Motor neuron (in vitro differentiated cells): ENCODE measurements around the gene MYH7B. TPM values are rescaled to one million over a fixed set of nuclear protein-coding genes. Genes with fewer than 3 reads are reported as not detected.

Experiments used
- ATAC-seq, 8 experiments: fragments of 200-7000 bp; cut with Tn5 transposase; replicated peaks in 6 of 8; 2 replicates each; pipeline ENCODE4 v1.8.0; 2021; ENCODE audit warnings: mild to moderate bottlenecking in 8 of 8, moderate library complexity in 8 of 8
- H3K27ac ChIP-seq, 2 donors: fragments of 250-450 bp; sonication (Bioruptor Pico); 2 replicates each; pipeline ENCODE4 v1.9.0; 2021; ENCODE audit warnings: antibody characterized with exemption in 2 of 2, mild to moderate bottlenecking in 2 of 2, moderate library complexity in 1 of 2
- H3K4me1 ChIP-seq, 2 donors: fragments of 250-450 bp; sonication (Bioruptor Pico); replicated peaks in 1 of 2; 2 replicates each; pipeline ENCODE4 v1.6.1; 2021; ENCODE audit warnings: antibody characterized with exemption in 2 of 2, mild to moderate bottlenecking in 2 of 2, moderate library complexity in 1 of 2
- H3K4me3 ChIP-seq, 5 donors: fragments of 250-450 bp; sonication (Bioruptor Pico); 2 replicates each; pipeline ENCODE4 v1.9.0; 2021; ENCODE audit warnings: antibody characterized with exemption in 5 of 5, mild to moderate bottlenecking in 5 of 5, moderate library complexity in 4 of 5
- WGBS, 10 experiments: fragments of 450-650 bp; shearing (Covaris generic); methylation state at CpG; one replicate each; pipeline ENCODE4 v1.0.0; 2022; 5-methylcytosine and 5-hydroxymethylcytosine counted together
- in situ Hi-C, 9 experiments: fragments of 400-800 bp; cut with MboI; loops; one replicate each; pipeline ENCODE4 v1.15.0; 2021; ENCODE audit warnings: low sequenced_read_pairs in 9 of 9, low pct_unique_long_range_greater_than_20kb in 2 of 9; ENCODE audit not compliant: unreplicated experiment in 9 of 9
- total RNA-seq, 8 experiments: library from RNA; unstranded; fragments of 300-600 nt; gene quantifications; 2 replicates each; pipeline versions ENCODE4 v1.2.3 to v1.2.4, GENCODE V29; 2022

Gene MYH7B
- total RNA-seq, 8 experiments from 2014 or later: 0.76 to 3.0 (median 1.5) TPM

DNA sequence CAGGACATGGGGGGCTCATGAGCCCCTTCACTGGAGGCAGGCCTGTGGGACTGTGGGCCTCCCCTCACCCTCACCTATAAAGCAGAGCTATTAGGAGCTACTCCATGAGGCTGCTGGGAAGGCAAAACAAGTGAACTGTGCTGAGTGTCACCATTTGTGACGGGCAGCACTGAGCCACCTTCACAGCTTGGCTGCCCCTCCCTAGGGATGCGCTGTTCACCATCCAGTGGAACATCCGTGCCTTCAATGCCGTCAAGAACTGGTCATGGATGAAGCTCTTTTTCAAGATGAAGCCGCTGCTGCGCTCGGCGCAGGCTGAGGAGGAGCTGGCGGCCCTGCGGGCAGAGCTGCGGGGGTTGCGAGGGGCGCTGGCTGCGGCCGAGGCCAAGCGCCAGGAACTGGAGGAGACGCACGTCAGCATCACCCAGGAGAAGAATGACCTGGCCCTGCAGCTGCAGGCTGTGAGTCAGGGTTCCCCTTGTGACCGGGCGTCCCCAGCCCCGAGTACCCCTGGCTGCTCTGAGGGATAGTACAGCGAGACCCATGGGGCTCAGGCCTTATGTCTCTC, 38.4 kb downstream of the MYH7B start:
- no peak overlapping the region for H3K4me3 ChIP-seq
- in situ Hi-C loops: no loop called here
- no peaks in the 10 kb centered on the region for H3K4me1 ChIP-seq
- H3K27ac ChIP-seq: no peak overlapping the region
- no peak for ATAC-seq
- WGBS, 10 experiments: 70 to 92% (median 81%) methylated on average over 1 to 7 of the region's 22 CpGs; no CpG with 5 or more reads in 6 of the 10 experiments

DNA sequence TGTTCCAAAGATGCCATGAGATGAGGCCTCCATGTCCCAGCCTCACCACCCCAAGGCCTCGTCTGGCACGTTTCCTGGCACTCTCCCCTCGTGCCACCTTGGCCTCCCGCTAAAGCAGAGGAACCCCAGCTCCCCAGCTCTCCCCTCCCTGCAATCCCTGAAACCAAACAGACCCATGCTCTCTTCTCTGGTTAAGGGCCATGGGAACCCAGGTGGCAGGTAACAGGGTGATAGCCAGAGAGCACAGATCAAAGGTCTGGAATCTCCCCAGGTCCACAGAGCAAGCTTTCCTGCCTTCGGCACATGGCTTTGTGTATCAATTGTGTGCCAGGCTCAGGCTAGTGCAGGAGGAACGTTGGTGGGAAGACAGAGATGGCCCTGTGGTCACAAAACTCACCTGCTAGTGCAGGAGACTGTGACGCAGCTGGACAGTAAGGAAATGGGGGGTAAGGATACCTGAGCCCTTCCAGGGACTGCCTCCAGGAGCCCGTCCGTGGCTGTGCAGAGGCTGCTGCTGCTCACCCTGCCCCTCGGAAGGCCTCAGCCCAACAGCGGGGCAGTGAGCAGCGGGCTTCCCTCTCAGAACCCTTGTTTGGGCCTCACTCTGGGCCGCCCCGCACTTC, 39.0 kb downstream of the MYH7B start:
- Histone ChIP-seq H3K4me1 (no peaks in the 10 kb centered on the region), H3K27ac (no peak overlapping the region), H3K4me3 (no peak overlapping the region)
- in situ Hi-C loops: no loop called here
- WGBS, 10 experiments: 33 to 100% (median 75%) methylated on average over 1 to 9 of the region's 14 CpGs; no CpG with 5 or more reads in 4 of the 10 experiments
- ATAC-seq: no peak

DNA sequence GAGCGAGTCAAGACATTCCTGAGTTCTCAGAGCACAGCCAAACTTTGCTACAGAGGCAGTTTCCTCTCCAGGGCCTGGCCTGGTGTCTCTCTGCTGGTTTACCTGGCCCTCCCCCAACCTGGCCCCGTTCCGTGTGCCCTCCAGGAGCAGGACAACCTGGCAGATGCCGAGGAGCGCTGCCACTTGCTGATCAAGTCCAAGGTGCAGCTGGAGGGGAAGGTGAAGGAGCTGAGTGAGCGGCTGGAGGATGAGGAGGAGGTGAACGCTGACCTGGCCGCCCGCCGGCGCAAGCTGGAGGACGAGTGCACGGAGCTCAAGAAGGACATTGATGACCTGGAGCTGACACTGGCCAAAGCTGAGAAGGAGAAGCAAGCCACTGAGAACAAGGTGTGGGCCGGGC, 39.5 kb downstream of the MYH7B start:
- Histone ChIP-seq H3K4me1 (no peaks in the 10 kb centered on the region), H3K4me3 (no peak overlapping the region), H3K27ac (no peak overlapping the region)
- in situ Hi-C loops: no loop called here
- 80 to 100% (median 100%) methylated on average over 1 to 7 of the region's 14 CpGs; no CpG with 5 or more reads in 4 of the 10 experiments for WGBS, 10 experiments
- ATAC-seq: no peak

DNA sequence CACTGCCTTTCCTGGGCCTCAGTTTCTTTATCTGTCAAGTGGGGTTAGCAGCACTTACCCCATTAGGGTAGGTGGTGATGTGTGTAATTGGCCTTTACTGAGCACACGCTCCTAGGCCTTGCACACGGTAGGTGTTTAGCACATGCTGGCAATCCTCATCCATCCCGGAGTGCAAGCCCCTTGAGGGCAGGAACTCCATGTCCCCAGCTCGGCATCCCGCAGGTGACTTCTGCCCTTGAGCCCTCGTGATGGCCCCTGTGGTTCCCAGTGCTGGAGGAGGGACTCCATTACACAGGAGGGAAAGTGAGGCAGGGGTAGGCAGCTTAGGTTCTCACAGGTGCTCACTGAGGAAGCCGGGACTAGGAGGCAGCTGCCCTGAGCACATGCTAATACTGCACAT, 40.0 kb downstream of the MYH7B start:
- Histone ChIP-seq H3K4me3 (no peak overlapping the region), H3K27ac (no peak overlapping the region), H3K4me1 (no peaks in the 10 kb centered on the region)
- ATAC-seq: no peak
- 100% methylated on average over 1 of the region's 7 CpGs; no CpG with 5 or more reads in 8 of the 10 experiments for WGBS, 10 experiments
- in situ Hi-C loops: no loop called here

DNA sequence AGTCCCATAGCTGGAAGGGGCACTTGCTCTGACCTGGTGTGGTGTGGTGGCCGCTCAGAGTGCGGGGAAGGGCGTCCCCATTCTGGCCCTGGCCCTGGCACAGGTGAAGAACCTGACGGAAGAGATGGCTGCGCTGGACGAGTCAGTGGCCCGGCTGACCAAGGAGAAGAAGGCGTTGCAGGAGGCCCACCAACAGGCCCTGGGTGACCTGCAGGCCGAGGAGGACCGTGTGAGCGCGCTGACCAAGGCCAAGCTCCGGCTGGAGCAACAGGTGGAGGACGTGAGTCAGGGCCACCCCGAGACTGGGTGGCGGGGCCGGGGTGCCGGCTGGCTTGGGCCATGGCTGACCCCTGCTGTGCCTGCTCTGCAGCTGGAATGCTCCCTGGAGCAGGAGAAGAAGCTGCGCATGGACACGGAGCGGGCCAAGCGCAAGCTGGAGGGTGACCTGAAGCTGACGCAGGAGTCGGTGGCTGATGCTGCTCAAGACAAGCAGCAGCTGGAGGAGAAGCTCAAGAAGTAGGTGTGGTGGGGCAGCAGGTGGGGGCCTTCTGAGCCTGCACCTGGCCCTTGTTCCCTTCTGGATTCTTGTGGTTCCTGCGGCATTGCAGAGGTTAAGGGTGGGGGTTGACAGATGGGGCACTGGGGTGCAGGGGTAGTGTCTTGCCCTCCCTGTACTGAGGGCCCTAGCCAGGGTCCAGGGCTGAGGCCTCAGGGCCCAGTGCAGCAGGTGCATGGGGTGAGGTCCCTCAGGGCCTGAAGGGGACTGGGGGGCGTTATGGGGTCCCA, 40.8 kb downstream of the MYH7B start:
- in situ Hi-C loops: no loop called here
- H3K4me3 ChIP-seq: no peak overlapping the region
- no peaks in the 10 kb centered on the region for H3K4me1 ChIP-seq
- ATAC-seq: peak in 4 of 8 experiments; percentile 4 to 12 (median 7)
- H3K27ac ChIP-seq: no peak overlapping the region
- WGBS, 10 experiments: 93 to 97% methylated on average over 3 to 6 of the region's 26 CpGs; no CpG with 5 or more reads in 8 of the 10 experiments

DNA sequence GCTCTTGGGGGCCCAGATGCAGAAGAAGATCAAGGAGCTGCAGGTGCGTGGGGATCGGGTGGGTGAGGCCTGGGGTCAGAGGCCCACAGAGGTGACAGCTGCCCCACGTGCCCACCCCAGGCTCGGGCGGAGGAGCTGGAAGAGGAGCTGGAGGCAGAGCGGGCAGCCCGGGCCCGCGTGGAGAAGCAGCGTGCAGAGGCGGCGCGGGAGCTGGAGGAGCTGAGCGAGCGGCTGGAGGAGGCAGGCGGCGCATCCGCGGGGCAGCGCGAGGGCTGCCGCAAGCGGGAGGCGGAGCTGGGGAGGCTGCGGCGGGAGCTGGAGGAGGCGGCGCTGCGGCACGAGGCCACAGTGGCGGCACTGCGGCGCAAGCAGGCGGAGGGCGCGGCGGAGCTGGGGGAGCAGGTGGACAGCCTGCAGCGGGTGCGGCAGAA, 41.5 kb downstream of the MYH7B start:
- Histone ChIP-seq H3K4me3 (no peak overlapping the region), H3K4me1 (no peaks in the 10 kb centered on the region), H3K27ac (no peak overlapping the region)
- ATAC-seq: peak in 5 of 8 experiments; percentile 41 to 76 (median 67)
- in situ Hi-C loops: no loop called here
- 50 to 79% methylated on average over 2 to 12 of the region's 39 CpGs; no CpG with 5 or more reads in 8 of the 10 experiments for WGBS, 10 experiments

DNA sequence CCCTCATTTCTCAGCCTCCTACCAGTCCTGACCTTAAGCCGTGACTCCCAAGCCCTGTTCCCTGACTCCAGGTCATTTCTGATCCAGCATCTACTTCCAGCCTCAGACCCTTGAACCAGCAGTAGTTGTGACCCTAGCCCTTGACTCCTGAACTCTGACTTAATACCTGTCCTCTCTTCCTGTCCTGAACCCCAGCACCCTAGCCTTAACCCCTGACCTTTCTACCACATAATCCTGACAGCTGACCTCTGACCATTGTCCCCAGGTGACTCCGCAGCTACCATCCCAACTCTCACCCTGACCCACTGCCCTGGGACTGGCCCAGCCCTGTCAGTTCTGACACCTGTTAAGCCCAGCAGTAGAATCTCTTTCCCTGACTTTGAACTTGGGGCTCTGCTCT, 42.1 kb downstream of the MYH7B start:
- no peak for ATAC-seq
- Histone ChIP-seq H3K4me1 (no peaks in the 10 kb centered on the region), H3K4me3 (no peak overlapping the region), H3K27ac (no peak overlapping the region)
- in situ Hi-C loops: no loop called here
- WGBS, 10 experiments: 83 to 100% (median 100%) methylated on average over 1 to 2 of the region's 2 CpGs; no CpG with 5 or more reads in 4 of the 10 experiments

DNA sequence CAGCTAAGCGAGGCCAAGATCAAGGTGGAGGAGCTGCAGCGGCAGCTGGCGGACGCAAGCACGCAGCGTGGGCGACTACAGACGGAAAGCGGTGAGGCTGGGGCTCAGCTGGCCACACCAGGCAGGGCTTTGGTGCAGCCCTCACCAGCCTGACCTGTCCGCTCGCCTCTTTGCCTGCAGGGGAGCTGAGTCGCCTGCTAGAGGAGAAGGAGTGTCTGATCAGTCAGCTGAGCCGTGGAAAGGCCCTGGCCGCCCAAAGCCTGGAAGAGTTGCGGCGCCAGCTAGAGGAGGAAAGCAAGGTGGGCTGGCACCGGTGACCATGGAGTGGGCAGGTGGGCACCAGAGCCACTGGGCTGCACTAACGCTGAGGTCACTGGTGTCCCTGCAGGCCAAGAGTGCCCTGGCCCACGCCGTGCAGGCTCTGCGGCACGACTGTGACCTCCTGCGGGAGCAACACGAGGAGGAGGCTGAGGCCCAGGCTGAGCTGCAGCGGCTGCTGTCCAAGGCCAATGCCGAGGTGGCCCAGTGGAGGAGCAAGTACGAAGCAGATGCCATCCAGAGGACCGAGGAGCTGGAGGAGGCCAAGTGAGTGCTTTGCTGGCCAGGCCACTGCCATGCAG, 42.8 kb downstream of the MYH7B start:
- WGBS, 10 experiments: 83 to 100% (median 93%) methylated on average over 1 to 11 of the region's 28 CpGs; no CpG with 5 or more reads in 4 of the 10 experiments
- no peaks in the 10 kb centered on the region for H3K4me1 ChIP-seq
- in situ Hi-C loops: no loop called here
- H3K4me3 ChIP-seq: no peak overlapping the region
- peak in 1 of 8 experiments; percentile 10 for ATAC-seq
- no peak overlapping the region for H3K27ac ChIP-seq

DNA sequence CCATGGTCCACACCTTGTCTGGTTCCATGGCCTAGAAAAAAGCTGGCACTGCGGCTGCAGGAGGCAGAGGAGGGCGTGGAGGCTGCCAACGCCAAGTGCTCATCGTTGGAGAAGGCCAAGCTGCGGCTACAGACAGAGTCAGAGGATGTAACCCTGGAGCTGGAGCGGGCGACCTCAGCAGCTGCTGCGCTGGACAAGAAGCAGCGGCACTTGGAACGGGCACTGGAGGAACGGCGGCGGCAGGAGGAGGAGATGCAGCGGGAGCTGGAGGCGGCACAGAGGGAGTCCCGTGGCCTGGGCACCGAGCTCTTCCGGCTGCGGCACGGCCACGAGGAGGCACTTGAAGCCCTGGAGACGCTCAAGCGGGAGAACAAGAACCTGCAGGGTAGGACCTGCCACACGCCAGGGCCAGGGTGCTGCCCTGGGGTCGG, 43.4 kb downstream of the MYH7B start:
- WGBS, 10 experiments: 91 to 100% (median 96%) methylated on average over 2 to 10 of the region's 25 CpGs; no CpG with 5 or more reads in 4 of the 10 experiments
- in situ Hi-C loops: no loop called here
- Histone ChIP-seq H3K4me3 (no peak overlapping the region), H3K27ac (no peak overlapping the region), H3K4me1 (no peaks in the 10 kb centered on the region)
- no peak for ATAC-seq

DNA sequence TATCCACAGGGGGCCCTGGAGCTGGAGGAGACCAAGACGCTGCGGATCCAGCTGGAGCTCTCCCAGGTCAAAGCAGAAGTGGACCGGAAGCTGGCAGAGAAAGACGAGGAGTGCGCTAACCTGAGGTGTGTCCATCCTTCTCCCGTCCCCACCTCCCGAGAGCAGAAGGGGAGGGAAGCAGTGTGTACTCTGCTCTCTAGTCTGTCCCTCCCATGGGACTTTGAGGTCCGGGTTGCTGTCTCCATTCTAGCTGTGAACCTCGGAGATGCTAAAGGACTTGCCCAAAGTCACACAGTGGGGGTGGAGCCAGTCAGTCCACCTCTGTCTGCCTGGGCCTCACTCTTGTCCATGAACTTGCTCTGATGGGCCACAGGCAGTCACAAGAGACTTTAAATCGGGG, 44.1 kb downstream of the MYH7B start:
- Histone ChIP-seq H3K4me1 (no peaks in the 10 kb centered on the region), H3K4me3 (no peak overlapping the region), H3K27ac (no peak overlapping the region)
- WGBS, 10 experiments: 40 to 100% (median 95%) methylated on average over 1 to 5 of the region's 10 CpGs; no CpG with 5 or more reads in 6 of the 10 experiments
- no peak for ATAC-seq
- in situ Hi-C loops: no loop called here

DNA sequence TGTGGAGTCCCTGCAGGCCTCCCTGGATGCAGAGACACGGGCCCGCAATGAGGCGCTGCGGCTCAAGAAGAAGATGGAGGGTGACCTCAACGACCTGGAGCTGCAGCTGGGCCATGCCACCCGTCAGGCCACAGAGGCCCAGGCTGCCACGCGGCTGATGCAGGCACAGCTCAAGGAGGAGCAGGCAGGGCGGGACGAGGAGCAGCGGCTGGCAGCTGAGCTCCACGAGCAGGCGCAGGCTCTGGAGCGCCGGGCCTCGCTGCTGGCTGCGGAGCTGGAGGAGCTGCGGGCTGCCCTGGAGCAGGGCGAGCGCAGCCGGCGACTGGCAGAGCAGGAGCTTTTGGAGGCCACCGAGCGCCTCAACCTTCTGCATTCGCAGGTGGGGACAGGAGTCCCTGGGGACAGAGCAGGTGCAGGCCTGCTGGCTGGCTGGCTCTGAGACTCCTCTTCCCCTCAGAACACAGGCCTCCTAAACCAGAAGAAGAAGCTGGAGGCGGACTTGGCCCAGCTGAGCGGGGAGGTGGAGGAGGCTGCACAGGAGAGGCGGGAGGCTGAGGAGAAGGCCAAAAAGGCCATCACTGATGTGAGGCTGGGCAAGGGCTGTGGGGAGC, 44.7 kb downstream of the MYH7B start:
- no peak overlapping the region for H3K27ac ChIP-seq
- in situ Hi-C loops: no loop called here

DNA sequence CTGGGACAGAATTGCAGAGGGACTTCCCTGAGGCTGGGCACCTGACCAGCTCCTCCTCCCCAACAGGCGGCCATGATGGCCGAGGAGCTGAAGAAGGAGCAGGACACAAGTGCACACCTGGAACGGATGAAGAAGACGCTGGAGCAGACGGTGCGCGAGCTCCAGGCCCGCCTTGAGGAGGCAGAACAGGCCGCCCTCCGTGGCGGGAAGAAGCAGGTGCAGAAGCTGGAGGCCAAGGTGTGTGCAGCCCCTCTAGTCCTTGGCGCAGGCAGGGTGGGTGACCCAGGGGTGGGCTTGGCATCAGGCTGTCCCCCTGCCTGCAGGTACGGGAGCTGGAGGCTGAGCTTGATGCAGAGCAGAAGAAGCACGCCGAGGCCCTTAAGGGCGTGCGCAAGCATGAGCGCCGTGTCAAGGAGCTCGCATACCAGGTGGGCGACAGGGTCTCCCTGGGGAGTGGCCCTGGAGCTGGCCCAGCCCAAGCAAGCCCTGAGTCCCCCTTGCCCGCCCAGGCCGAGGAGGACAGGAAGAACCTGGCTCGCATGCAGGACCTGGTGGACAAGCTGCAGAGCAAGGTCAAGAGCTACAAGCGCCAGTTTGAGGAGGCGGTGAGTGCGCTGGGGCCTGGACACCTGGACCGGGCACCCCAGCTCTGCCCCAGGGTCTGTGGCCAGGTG, 45.4 kb downstream of the MYH7B start:
- Histone ChIP-seq H3K4me1 (no peaks in the 10 kb centered on the region), H3K27ac (no peak overlapping the region), H3K4me3 (no peak overlapping the region)
- in situ Hi-C loops: no loop called here
- peak in 1 of 8 experiments; percentile 2 for ATAC-seq
- 94% methylated on average over 4 of the region's 28 CpGs; no CpG with 5 or more reads in 9 of the 10 experiments for WGBS, 10 experiments

More for the DNA sequence above, 44.7 kb downstream of the MYH7B start:
- ATAC-seq: peak in 2 of 8 experiments; percentile 3 to 7
- WGBS, 10 experiments: 81 to 100% (median 92%) methylated on average over 1 to 14 of the region's 28 CpGs; no CpG with 5 or more reads in 6 of the 10 experiments
- H3K4me3 ChIP-seq: no peak overlapping the region
- no peaks in the 10 kb centered on the region for H3K4me1 ChIP-seq
